ENCODE results near the gene SRSF5.

- TF ChIP-seq TAF1 (CRISPR knock-in tag; IDR thresholded peaks at IDR 0.05) (no peak), ZSCAN20 (CRISPR knock-in tag; IDR thresholded peaks at IDR 0.05; ENCODE audit: borderline replicate concordance) (no peak), BHLHE40 (IDR thresholded peaks at IDR 0.05; ENCODE audit: low read length) (no peak), ZNF274 (CRISPR knock-in tag; IDR thresholded peaks at IDR 0.05) (no peak), EHMT2 (IDR thresholded peaks at IDR 0.05; ENCODE audit: borderline replicate concordance, low read depth, low read length) (no peak), ZKSCAN1 (IDR thresholded peaks at IDR 0.05; ENCODE audit: low read length) (no peak), JUND (CRISPR knock-in tag; IDR thresholded peaks at IDR 0.05) (no peak), ZC3H4 (CRISPR knock-in tag; IDR thresholded peaks at IDR 0.05; ENCODE audit: borderline replicate concordance) (no peak), MYC (CRISPR knock-in tag; IDR thresholded peaks at IDR 0.05; ENCODE audit: borderline replicate concordance) (no peak), MAX (IDR thresholded peaks at IDR 0.05) (no peak), POLR2A (IDR thresholded peaks at IDR 0.05; ENCODE audit: insufficient read depth in 1 of 2, low read depth in 2 of 2, low read length in 2 of 2) (no peak), SMC3 (IDR thresholded peaks at IDR 0.05; ENCODE audit: low read length) (no peak)
These were observed 48.6 kb downstream of the SRSF5 start for GRCh38 chr14:69815556-69815955.

All from HepG2 (cell line).